Measurements from ENCODE around the gene SLC34A1. TPM values are rescaled to one million over a fixed set of nuclear protein-coding genes. Genes with fewer than 3 reads are reported as not detected.

SLC34A1 gene
- total and polyA plus RNA-seq, 2 of the 13 experiments (the other 11 are each of a cell fraction or from before 2014, with no cell fraction given) = 0.03 to 0.20 TPM

GRCh38 chr5:177377851-177378776 is 6.1 kb upstream of the SLC34A1 start (continued):
- TF ChIP-seq, protein P1, sequence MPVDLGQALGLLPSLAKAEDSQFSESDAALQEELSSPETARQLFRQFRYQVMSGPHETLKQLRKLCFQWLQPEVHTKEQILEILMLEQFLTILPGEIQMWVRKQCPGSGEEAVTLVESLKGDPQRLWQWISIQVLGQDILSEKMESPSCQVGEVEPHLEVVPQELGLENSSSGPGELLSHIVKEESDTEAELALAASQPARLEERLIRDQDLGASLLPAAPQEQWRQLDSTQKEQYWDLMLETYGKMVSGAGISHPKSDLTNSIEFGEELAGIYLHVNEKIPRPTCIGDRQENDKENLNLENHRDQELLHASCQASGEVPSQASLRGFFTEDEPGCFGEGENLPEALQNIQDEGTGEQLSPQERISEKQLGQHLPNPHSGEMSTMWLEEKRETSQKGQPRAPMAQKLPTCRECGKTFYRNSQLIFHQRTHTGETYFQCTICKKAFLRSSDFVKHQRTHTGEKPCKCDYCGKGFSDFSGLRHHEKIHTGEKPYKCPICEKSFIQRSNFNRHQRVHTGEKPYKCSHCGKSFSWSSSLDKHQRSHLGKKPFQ (CRISPR knock-in tag; IDR thresholded peaks at IDR 0.05; ENCODE audit: insufficient replicate concordance) = no peak
- TF ChIP-seq ZNF782 (CRISPR knock-in tag; IDR thresholded peaks at IDR 0.05; ENCODE audit: borderline replicate concordance) (peak; percentile 53; the same call in 1 of the 2 replicates), ZNF687 (CRISPR knock-in tag; IDR thresholded peaks at IDR 0.05) (peak; percentile 30; the same call in 1 of the 2 replicates), PTBP1 (IDR thresholded peaks at IDR 0.05; ENCODE audit: low read depth, low read length, poor library complexity, severe bottlenecking) (no peak), SAP130 (CRISPR knock-in tag; IDR thresholded peaks at IDR 0.05; ENCODE audit: low read depth) (peak; percentile 24; the same call in 1 of the 2 replicates), POLR2AphosphoS2 (IDR thresholded peaks at IDR 0.05; ENCODE audit: low read depth, low read length) (no peak), AGO2 (optimal IDR thresholded peaks at IDR 0.05; ENCODE audit: low read depth, low read length) (peak; percentile 75), TOE1 (CRISPR knock-in tag; IDR thresholded peaks at IDR 0.05) (0 out of 2 replicates have a peak, but pooled peaks have one; percentile 12), PRDM15 (CRISPR knock-in tag; IDR thresholded peaks at IDR 0.05) (peak; percentile 94), ZNF3 (CRISPR knock-in tag; IDR thresholded peaks at IDR 0.05) (no peak), ZNF850 (CRISPR knock-in tag; conservative IDR thresholded peaks at IDR 0.05) (no peak), MTF2 (CRISPR knock-in tag; IDR thresholded peaks at IDR 0.05; ENCODE audit: borderline replicate concordance) (no peak), ZNF124 (CRISPR knock-in tag; IDR thresholded peaks at IDR 0.05) (peak; percentile 45; the same call in 1 of the 2 replicates), ZNF160 (CRISPR knock-in tag; IDR thresholded peaks at IDR 0.05) (no peak)
- TF ChIP-seq, protein P2, sequence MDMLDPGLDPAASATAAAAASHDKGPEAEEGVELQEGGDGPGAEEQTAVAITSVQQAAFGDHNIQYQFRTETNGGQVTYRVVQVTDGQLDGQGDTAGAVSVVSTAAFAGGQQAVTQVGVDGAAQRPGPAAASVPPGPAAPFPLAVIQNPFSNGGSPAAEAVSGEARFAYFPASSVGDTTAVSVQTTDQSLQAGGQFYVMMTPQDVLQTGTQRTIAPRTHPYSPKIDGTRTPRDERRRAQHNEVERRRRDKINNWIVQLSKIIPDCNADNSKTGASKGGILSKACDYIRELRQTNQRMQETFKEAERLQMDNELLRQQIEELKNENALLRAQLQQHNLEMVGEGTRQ (IDR thresholded peaks at IDR 0.05; ENCODE audit: low read depth, low read length) = no peak
- TF ChIP-seq, protein P2 (CRISPR knock-in tag; IDR thresholded peaks at IDR 0.05; ENCODE audit: borderline replicate concordance) = no peak
